Left forelimb (tissue), 1 donor: Measurements from ENCODE around the gene TRIP13.
"Not testable (repeated sequence)": the region's sequence is repeated elsewhere in the genome, so short reads cannot be mapped to it uniquely, and the experiment has no call there.

Experiments used
- DNase-seq: peaks from one replicate; pipeline ENCODE4 v3.0.0-alpha.2; 2018; ENCODE audit warnings: low spot score

The TRIP13 gene

GRCh38 chr5:891837-892393, 769 bp upstream of the TRIP13 start:
- DNase-seq: no peak

- no peak for DNase-seq
These were observed 438 bp downstream of the TRIP13 start for GRCh38 chr5:893137-893506.

GRCh38 chr5:893711-894110, 1.0 kb downstream of the TRIP13 start:
- no peak for DNase-seq

- DNase-seq: no peak
These were observed 8.1 kb downstream of the TRIP13 start for GRCh38 chr5:900781-901180.

- peak; percentile 18 for DNase-seq
These were observed 9.6 kb downstream of the TRIP13 start for GRCh38 chr5:902129-902916.

- DNase-seq: no peak
These were observed 11.0 kb downstream of the TRIP13 start for GRCh38 chr5:903756-904096.

GRCh38 chr5:905139-905642, 12.5 kb downstream of the TRIP13 start:
- DNase-seq: peak; percentile 34

GRCh38 chr5:907366-907910, 14.8 kb downstream of the TRIP13 start:
- DNase-seq: peak; percentile 55

- peak; percentile 30 for DNase-seq
These were observed 15.5 kb downstream of the TRIP13 start for GRCh38 chr5:908172-908571.

GRCh38 chr5:909086-909485, 16.4 kb downstream of the TRIP13 start:
- peak; percentile 47 for DNase-seq

- DNase-seq: peak; percentile 26
These were observed 17.5 kb downstream of the TRIP13 start for GRCh38 chr5:909994-910768.

GRCh38 chr5:910769-911160, 18.1 kb downstream of the TRIP13 start:
- DNase-seq: no peak

- no peak for DNase-seq
These were observed 18.9 kb downstream of the TRIP13 start for GRCh38 chr5:911601-912000.

- no peak for DNase-seq
These were observed 19.8 kb downstream of the TRIP13 start for GRCh38 chr5:912280-913091.

GRCh38 chr5:914174-914573, 21.5 kb downstream of the TRIP13 start:
- DNase-seq: peak; percentile 18

- peak; percentile 48 for DNase-seq
These were observed 21.9 kb downstream of the TRIP13 start for GRCh38 chr5:914612-915011.

- not testable (repeated sequence) for DNase-seq
These were observed 22.7 kb downstream of the TRIP13 start for GRCh38 chr5:915346-915745.

GRCh38 chr5:915946-916345, 23.3 kb downstream of the TRIP13 start:
- DNase-seq: no peak

GRCh38 chr5:916441-917293, 24.0 kb downstream of the TRIP13 start:
- DNase-seq: no peak

GRCh38 chr5:918717-919116, 26.0 kb downstream of the TRIP13 start:
- DNase-seq: peak; percentile 9
